PC-3 (cell line): ENCODE results near the gene CYP17A1. TPM values are rescaled to one million over a fixed set of nuclear protein-coding genes. Genes with fewer than 3 reads are reported as not detected.
"Not testable (repeated sequence)": the region's sequence is repeated elsewhere in the genome, so short reads cannot be mapped to it uniquely, and the experiment has no call there.

Experiments used
- ATAC-seq: fragments of 200-7000 bp; cut with Tn5 transposase; 2 replicates; pipeline ENCODE4 v1.9.1; 2020; ENCODE audit warnings: mild to moderate bottlenecking, moderate library complexity
- BruUV-seq: library from RNA; stranded (reverse); fragments of 400-500 nt; replicated peaks from 2 replicates; lab custom pipeline; 2021; lab: Mats Ljungman, UMichigan
- CTCF ChIA-PET: fragments of 300-600 bp; sonication (Branson Sonifier 250); formaldehyde crosslinking; loops from one replicate; lab custom pipeline; 2022; ENCODE audit warnings: antibody characterized with exemption; lab: Charles Lee
- POLR2A ChIA-PET: fragments of 300-600 bp; sonication (Branson Sonifier 250); formaldehyde crosslinking; loops from one replicate; lab custom pipeline; 2022; ENCODE audit warnings: antibody characterized with exemption; ENCODE audit not compliant: unreplicated experiment; lab: Charles Lee
- DNase-seq: peaks from one replicate; pipeline ENCODE4 v3.0.0-alpha.2; 2015
- H2AFZ ChIP-seq: fragments of 300-600 bp; sonication (generic); 2 replicates; pipeline ENCODE4 v1.6.0; 2016; ENCODE audit warnings: antibody characterized with exemption, low read length
- H3F3A ChIP-seq: fragments of 300-600 bp; sonication (generic); one replicate; pipeline ENCODE4 v1.6.0; 2017; ENCODE audit warnings: antibody characterized with exemption, low read length, control low read depth, mild to moderate bottlenecking; ENCODE audit not compliant: unreplicated experiment
- H3K27ac ChIP-seq: fragments of 300-600 bp; sonication (generic); 2 replicates; pipeline ENCODE4 v1.5.1; 2016; ENCODE audit warnings: mild to moderate bottlenecking, low read length
- H3K27me3 ChIP-seq: fragments of 300-600 bp; sonication (generic); 2 replicates; pipeline ENCODE4 v1.6.1; 2016; ENCODE audit warnings: low read length, mixed read lengths
- H3K36me3 ChIP-seq: fragments of 300-600 bp; sonication (generic); 2 replicates; pipeline ENCODE4 v1.6.1; 2016; ENCODE audit warnings: low read depth, mixed run types, low read length, mixed read lengths
- H3K4me1 ChIP-seq: fragments of 300-600 bp; sonication (generic); 2 replicates; pipeline ENCODE4 v1.5.1; 2016; ENCODE audit warnings: low read length; ENCODE audit not compliant: insufficient read depth
- H3K4me2 ChIP-seq: fragments of 300-600 bp; sonication (generic); 2 replicates; pipeline ENCODE4 v1.6.0; 2016; ENCODE audit warnings: low read length
- H3K4me3 ChIP-seq: fragments of 300-600 bp; sonication (generic); 2 replicates; pipeline ENCODE4 v1.5.1; 2016; ENCODE audit warnings: mild to moderate bottlenecking, low read length, mixed read lengths
- H3K79me2 ChIP-seq: fragments of 300-600 bp; sonication (generic); 2 replicates; pipeline ENCODE4 v1.6.1; 2017; ENCODE audit warnings: low read length, mixed read lengths
- H3K9ac ChIP-seq: fragments of 300-600 bp; sonication (generic); 2 replicates; pipeline ENCODE4 v1.6.0; 2016; ENCODE audit warnings: mild to moderate bottlenecking, low read length
- H3K9me2 ChIP-seq: fragments of 300-600 bp; sonication (generic); replicated peaks from 2 replicates; pipeline ENCODE4 v1.6.1; 2016; ENCODE audit warnings: mixed run types, low read length, mixed read lengths
- H3K9me3 ChIP-seq: fragments of 300-600 bp; sonication (generic); 2 replicates; pipeline ENCODE4 v1.6.1; 2016; ENCODE audit warnings: low read length, mixed read lengths
- H4K20me1 ChIP-seq: fragments of 300-600 bp; sonication (generic); 2 replicates; pipeline ENCODE4 v1.6.1; 2016; ENCODE audit warnings: low read length, mixed read lengths
- EZH2 ChIP-seq: fragments of 300-600 bp; sonication (generic); IDR thresholded peaks from one replicate; pipeline ENCODE4 v1.6.1; 2017; ENCODE audit warnings: antibody characterized with exemption, mild to moderate bottlenecking, low read length; ENCODE audit not compliant: unreplicated experiment
- EZH2phosphoT487 ChIP-seq: fragments of 300-600 bp; sonication (generic); IDR thresholded peaks from 2 replicates; pipeline ENCODE4 v1.6.1; 2018; ENCODE audit warnings: mild to moderate bottlenecking, antibody characterized with exemption, low read length, borderline replicate concordance
- intact Hi-C: fragments of 100-400 bp; cut with micrococcal nuclease; formaldehyde crosslinking; loops from 2 replicates; pipeline ENCODE4 v1.9.0; 2023
- total RNA-seq: library from RNA; depleted of rRNA; stranded (reverse); fragments of >200 nt; gene quantifications from 2 replicates; pipeline ENCODE4 v1.2.3, GENCODE V29; 2014
- TF ChIP-seq, protein P1 (sequence below): fragments of 300-600 bp; sonication (generic); conservative IDR thresholded peaks from 2 replicates; pipeline ENCODE4 v1.5.1; 2017; ENCODE audit warnings: antibody characterized with exemption, low read depth, mild to moderate bottlenecking, low read length

CYP17A1 gene
- total RNA-seq, 1 experiment from 2014 or later = not detected

DNA sequence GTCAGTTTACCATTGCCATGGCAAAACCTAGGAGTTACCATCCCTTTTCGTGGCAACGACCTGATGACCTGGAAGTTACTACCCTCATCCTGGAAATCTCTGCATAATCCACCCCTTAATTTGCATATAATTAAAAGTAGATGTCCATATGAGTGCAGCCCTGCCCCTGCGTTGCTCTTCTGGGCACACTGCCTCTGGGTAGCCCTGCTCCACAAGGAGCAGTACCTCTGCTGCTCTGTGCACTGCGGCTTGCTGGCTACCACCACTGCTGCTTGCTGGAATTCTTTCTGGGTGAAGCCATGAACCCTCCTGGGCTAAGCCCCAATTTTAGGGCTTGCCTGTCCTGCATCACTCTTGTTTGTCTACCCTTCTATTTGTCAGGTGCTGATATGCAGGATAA, 12.5 kb downstream of the CYP17A1 start:
- no peaks in the 10 kb centered on the region for H3K36me3 ChIP-seq
- DNase-seq (no peak), ATAC-seq (no peak)
- H3K27me3 ChIP-seq = no peaks in the 10 kb centered on the region
- no peak overlapping the region for H3K27ac ChIP-seq
- H3K9me3 ChIP-seq = no peaks in the 10 kb centered on the region
- BruUV-seq = no TSS peak
- no peaks in the 10 kb centered on the region for H3K79me2 ChIP-seq
- POLR2A ChIA-PET = no interaction called here
- intact Hi-C loops = no loop called here
- H3K4me3 ChIP-seq = no peak overlapping the region
- CTCF ChIA-PET = no interaction called here
- H4K20me1 ChIP-seq = no peaks in the 10 kb centered on the region
- no peak overlapping the region for H3K4me2 ChIP-seq
- no peaks in the 10 kb centered on the region for H3K9me2 ChIP-seq
- H2AFZ ChIP-seq = no peak overlapping the region
- no peaks in the 10 kb centered on the region for H3K4me1 ChIP-seq
- TF ChIP-seq, protein P1, sequence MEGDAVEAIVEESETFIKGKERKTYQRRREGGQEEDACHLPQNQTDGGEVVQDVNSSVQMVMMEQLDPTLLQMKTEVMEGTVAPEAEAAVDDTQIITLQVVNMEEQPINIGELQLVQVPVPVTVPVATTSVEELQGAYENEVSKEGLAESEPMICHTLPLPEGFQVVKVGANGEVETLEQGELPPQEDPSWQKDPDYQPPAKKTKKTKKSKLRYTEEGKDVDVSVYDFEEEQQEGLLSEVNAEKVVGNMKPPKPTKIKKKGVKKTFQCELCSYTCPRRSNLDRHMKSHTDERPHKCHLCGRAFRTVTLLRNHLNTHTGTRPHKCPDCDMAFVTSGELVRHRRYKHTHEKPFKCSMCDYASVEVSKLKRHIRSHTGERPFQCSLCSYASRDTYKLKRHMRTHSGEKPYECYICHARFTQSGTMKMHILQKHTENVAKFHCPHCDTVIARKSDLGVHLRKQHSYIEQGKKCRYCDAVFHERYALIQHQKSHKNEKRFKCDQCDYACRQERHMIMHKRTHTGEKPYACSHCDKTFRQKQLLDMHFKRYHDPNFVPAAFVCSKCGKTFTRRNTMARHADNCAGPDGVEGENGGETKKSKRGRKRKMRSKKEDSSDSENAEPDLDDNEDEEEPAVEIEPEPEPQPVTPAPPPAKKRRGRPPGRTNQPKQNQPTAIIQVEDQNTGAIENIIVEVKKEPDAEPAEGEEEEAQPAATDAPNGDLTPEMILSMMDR = no peak
- no peak for TF ChIP-seq EZH2phosphoT487
- TF ChIP-seq EZH2 = no peak
- H3K9ac ChIP-seq = no peak overlapping the region
- no peaks in the 10 kb centered on the region for H3F3A ChIP-seq

DNA sequence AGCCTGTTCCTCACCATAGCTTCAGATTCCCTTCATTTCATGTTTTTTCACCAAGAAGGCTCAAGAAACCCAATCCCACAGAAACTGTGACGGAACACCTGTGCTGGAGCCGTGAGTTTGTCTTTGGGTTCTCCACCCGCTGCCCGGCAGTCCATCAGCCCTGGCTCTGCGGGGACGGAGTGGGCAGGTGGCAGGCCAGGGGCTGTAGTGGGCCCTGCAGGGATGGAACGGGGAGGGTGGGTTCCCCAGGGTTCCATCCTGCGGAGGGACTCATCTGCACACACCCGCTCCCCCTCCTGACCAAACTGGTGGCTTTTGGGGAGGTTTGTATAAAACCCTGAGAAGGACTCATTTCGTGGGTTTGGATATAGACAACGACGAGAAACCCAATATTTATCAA, 15.0 kb downstream of the CYP17A1 start:
- ATAC-seq (no peak), DNase-seq (no peak)
- Histone ChIP-seq H4K20me1 (no peaks in the 10 kb centered on the region), H3K27ac (no peak overlapping the region), H3K4me3 (no peak overlapping the region), H2AFZ (no peak overlapping the region), H3K27me3 (no peaks in the 10 kb centered on the region), H3K9ac (no peak overlapping the region), H3K36me3 (no peaks in the 10 kb centered on the region), H3K4me1 (no peaks in the 10 kb centered on the region), H3F3A (no peaks in the 10 kb centered on the region), H3K79me2 (no peaks in the 10 kb centered on the region), H3K9me3 (no peaks in the 10 kb centered on the region), H3K4me2 (no peak overlapping the region), H3K9me2 (no peaks in the 10 kb centered on the region)
- BruUV-seq = no TSS peak
- POLR2A ChIA-PET = no interaction called here
- TF ChIP-seq EZH2 (no peak), EZH2phosphoT487 (no peak)
- TF ChIP-seq, protein P1 = no peak
- CTCF ChIA-PET = no interaction called here
- intact Hi-C loops = no loop called here

DNA sequence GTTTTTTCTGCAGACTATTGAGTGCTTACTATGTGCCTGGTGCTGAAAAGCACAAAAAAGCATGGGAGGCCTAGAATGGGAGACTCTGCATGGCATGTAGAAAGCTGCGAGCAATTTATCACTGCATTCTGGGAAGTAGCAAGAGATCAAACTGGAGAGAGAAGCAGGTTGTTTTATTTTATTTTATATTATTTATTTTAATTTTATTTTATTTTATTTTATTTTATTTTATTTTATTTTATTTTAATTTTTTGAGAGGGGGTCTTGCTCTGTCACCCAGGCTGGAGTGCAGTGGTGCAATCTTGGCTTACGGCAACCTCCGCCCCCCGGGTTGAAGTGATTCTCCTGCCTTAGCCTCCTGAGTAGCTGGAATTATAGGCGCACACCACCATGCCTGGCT, 17.2 kb downstream of the CYP17A1 start:
- H3K9me3 ChIP-seq, CTCF ChIA-PET, H3K4me2 ChIP-seq, POLR2A ChIA-PET, H3K36me3 ChIP-seq, H3K4me1 ChIP-seq, H3F3A ChIP-seq, H4K20me1 ChIP-seq, H3K79me2 ChIP-seq, BruUV-seq, DNase-seq, ATAC-seq, intact Hi-C loops, H3K4me3 ChIP-seq, H3K27ac ChIP-seq, H2AFZ ChIP-seq, H3K9me2 ChIP-seq, H3K9ac ChIP-seq, H3K27me3 ChIP-seq: not testable (repeated sequence)
